ENCODE measurements around the gene PAQR5.

DNA sequence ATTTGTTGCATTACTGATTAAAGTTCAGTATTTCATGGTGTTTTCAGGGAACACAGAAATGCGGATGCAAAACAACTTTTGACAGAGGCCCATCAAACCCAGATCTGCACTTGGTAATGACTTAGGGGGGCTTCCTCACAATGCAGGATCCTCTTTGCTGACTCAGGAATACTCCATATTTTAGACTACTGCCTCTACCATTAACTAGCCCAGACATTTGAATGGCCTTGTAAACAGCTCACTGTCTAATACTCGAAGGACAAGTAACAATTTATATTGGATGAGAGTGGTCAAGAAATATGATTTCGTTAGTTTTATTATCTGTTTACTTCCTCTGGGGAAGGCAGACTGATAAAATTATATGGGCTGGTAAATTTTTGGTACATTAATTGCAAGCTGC is 106.4 kb downstream of the PAQR5 start:
- TF ChIP-seq, protein P1, sequence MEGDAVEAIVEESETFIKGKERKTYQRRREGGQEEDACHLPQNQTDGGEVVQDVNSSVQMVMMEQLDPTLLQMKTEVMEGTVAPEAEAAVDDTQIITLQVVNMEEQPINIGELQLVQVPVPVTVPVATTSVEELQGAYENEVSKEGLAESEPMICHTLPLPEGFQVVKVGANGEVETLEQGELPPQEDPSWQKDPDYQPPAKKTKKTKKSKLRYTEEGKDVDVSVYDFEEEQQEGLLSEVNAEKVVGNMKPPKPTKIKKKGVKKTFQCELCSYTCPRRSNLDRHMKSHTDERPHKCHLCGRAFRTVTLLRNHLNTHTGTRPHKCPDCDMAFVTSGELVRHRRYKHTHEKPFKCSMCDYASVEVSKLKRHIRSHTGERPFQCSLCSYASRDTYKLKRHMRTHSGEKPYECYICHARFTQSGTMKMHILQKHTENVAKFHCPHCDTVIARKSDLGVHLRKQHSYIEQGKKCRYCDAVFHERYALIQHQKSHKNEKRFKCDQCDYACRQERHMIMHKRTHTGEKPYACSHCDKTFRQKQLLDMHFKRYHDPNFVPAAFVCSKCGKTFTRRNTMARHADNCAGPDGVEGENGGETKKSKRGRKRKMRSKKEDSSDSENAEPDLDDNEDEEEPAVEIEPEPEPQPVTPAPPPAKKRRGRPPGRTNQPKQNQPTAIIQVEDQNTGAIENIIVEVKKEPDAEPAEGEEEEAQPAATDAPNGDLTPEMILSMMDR (IDR thresholded peaks at IDR 0.05; ENCODE audit: insufficient read depth, low read length, poor library complexity, severe bottlenecking), result no peak
- no peak for TF ChIP-seq EZH2phosphoT487 (conservative IDR thresholded peaks at IDR 0.05; ENCODE audit: low read length)
